ENCODE data around the gene TSHR.

DNA sequence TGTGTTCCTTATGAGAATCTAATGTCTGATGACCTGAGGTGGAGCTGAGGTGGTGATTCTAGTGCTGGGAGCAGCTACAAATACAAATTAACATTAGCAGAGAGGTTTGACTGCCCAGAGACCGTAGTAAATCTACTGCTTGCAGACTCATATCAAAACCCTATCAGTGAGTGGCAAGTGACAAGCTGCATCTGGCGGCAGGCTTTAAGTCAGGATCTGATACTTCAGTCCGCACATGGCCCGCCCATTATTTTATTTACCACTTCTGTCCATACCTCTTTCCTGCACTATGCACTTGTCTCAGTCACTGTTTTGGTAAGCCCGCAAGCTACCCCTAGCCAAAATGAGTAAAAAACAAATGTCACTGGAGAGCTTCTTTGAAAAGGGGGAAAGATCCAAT, 25.3 kb upstream of the TSHR start:
- TF ChIP-seq, protein P1, sequence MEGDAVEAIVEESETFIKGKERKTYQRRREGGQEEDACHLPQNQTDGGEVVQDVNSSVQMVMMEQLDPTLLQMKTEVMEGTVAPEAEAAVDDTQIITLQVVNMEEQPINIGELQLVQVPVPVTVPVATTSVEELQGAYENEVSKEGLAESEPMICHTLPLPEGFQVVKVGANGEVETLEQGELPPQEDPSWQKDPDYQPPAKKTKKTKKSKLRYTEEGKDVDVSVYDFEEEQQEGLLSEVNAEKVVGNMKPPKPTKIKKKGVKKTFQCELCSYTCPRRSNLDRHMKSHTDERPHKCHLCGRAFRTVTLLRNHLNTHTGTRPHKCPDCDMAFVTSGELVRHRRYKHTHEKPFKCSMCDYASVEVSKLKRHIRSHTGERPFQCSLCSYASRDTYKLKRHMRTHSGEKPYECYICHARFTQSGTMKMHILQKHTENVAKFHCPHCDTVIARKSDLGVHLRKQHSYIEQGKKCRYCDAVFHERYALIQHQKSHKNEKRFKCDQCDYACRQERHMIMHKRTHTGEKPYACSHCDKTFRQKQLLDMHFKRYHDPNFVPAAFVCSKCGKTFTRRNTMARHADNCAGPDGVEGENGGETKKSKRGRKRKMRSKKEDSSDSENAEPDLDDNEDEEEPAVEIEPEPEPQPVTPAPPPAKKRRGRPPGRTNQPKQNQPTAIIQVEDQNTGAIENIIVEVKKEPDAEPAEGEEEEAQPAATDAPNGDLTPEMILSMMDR (IDR thresholded peaks at IDR 0.05 in 2 of 3, conservative IDR thresholded peaks at IDR 0.05 in 1 of 3; ENCODE audit: borderline replicate concordance in 1 of 3, insufficient read depth in 1 of 3, low read depth in 2 of 3, low read length in 2 of 3), result no peak
- no peak for TF ChIP-seq EGR1 (IDR thresholded peaks at IDR 0.05; ENCODE audit: low read depth)
- no peak for TF ChIP-seq SIN3A (IDR thresholded peaks at IDR 0.05; ENCODE audit: low read depth)
- no peak for TF ChIP-seq JUND (IDR thresholded peaks at IDR 0.05)
- no peak for TF ChIP-seq POLR2AphosphoS5 (IDR thresholded peaks at IDR 0.05; ENCODE audit: low read depth, low read length)
- TF ChIP-seq, protein P2, sequence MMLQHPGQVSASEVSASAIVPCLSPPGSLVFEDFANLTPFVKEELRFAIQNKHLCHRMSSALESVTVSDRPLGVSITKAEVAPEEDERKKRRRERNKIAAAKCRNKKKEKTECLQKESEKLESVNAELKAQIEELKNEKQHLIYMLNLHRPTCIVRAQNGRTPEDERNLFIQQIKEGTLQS (IDR thresholded peaks at IDR 0.05), result no peak
- no peak for TF ChIP-seq POLR2A (IDR thresholded peaks at IDR 0.05; ENCODE audit: borderline replicate concordance, extremely low read depth, insufficient read depth, insufficient read length)
- TF ChIP-seq ELF1 (IDR thresholded peaks at IDR 0.05; ENCODE audit: borderline replicate concordance, low read depth), result no peak
- TF ChIP-seq ZNF274 (IDR thresholded peaks at IDR 0.05; ENCODE audit: low read depth, low read length), result no peak
- TF ChIP-seq, protein P3, sequence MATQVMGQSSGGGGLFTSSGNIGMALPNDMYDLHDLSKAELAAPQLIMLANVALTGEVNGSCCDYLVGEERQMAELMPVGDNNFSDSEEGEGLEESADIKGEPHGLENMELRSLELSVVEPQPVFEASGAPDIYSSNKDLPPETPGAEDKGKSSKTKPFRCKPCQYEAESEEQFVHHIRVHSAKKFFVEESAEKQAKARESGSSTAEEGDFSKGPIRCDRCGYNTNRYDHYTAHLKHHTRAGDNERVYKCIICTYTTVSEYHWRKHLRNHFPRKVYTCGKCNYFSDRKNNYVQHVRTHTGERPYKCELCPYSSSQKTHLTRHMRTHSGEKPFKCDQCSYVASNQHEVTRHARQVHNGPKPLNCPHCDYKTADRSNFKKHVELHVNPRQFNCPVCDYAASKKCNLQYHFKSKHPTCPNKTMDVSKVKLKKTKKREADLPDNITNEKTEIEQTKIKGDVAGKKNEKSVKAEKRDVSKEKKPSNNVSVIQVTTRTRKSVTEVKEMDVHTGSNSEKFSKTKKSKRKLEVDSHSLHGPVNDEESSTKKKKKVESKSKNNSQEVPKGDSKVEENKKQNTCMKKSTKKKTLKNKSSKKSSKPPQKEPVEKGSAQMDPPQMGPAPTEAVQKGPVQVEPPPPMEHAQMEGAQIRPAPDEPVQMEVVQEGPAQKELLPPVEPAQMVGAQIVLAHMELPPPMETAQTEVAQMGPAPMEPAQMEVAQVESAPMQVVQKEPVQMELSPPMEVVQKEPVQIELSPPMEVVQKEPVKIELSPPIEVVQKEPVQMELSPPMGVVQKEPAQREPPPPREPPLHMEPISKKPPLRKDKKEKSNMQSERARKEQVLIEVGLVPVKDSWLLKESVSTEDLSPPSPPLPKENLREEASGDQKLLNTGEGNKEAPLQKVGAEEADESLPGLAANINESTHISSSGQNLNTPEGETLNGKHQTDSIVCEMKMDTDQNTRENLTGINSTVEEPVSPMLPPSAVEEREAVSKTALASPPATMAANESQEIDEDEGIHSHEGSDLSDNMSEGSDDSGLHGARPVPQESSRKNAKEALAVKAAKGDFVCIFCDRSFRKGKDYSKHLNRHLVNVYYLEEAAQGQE (IDR thresholded peaks at IDR 0.05; ENCODE audit: low read depth), result no peak
- no peak for TF ChIP-seq YY1 (IDR thresholded peaks at IDR 0.05; ENCODE audit: extremely low read depth, insufficient replicate concordance, low read depth, low read length)
- TF ChIP-seq EZH2phosphoT487 (IDR thresholded peaks at IDR 0.05; ENCODE audit: borderline replicate concordance), result no peak

Measured in HCT116 (cell line).